ENCODE measurements around the gene CSNK1G1.
"Not testable (repeated sequence)": the region's sequence is repeated elsewhere in the genome, so short reads cannot be mapped to it uniquely, and the experiment has no call there.

Gene CSNK1G1

GRCh38 chr15:64127521-64128270 is 228.3 kb downstream of the CSNK1G1 start:
- no peak for DNase-seq

- DNase-seq = no peak
Measured at GRCh38 chr15:64125978-64126377, 230.0 kb downstream of the CSNK1G1 start.

DNA sequence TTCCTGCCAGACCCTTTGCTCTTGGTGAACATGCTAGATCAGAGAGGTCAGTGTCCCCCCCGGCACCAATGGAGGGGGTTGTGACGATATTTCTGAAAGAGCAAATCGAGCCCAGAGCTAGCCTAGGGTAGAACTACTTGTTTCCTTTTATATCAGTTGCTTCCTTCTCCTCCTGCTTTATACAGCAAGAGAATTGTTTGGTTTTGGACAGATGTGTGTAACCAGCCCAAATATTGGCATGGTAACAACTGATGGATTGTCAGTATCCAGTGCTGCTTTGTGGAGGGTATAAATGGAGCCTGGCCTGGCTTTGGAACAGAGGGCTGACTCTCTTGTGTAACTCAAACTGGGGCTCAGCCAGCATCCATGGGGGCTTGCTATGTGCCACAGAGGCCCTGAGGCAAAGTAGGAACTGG is 233.0 kb downstream of the CSNK1G1 start:
- DNase-seq = no peak

- DNase-seq = no peak
Measured at GRCh38 chr15:64122444-64122843, 233.5 kb downstream of the CSNK1G1 start.

- DNase-seq = no peak
Measured at GRCh38 chr15:64121614-64122013, 234.4 kb downstream of the CSNK1G1 start.

- not testable (repeated sequence) for DNase-seq
Measured at GRCh38 chr15:64120322-64120721, 235.7 kb downstream of the CSNK1G1 start.

DNA sequence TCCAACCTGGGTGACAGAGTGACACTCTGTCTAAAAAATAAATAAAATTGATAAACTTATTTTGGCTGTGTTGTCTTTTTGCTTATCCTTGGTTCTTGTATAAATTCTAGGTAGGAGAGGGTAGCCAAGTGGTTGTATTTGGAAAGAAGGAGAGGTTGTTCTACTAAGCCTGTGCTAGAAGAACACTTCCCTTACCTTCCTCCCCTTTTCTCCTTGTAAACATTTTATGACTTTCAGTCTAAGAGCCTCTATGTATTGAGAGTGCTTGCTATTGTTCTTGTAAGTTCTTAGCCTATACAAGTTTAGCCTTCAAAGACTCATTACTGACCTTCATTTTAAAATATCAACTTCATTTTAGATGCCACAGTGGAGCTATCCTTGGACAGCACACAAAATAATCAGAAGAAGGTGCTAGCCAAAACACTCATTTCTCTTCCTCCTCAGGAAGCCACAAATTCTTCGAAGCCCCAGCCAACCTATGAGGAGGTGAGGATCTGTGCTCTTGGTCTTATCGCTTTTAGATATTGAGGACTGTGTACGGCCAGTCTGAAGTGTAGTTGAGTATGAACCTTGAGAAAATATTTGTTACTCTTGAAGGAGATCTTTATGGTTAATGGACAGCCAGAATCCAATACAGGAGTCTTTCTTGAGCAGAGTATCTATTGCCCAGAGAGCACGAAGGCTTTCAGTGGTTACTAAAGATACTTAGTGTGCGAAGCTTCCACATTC is 238.1 kb downstream of the CSNK1G1 start:
- no peak for DNase-seq

All from NCI-H146 (cell line).